ENCODE data around the gene PRR5.

DNA sequence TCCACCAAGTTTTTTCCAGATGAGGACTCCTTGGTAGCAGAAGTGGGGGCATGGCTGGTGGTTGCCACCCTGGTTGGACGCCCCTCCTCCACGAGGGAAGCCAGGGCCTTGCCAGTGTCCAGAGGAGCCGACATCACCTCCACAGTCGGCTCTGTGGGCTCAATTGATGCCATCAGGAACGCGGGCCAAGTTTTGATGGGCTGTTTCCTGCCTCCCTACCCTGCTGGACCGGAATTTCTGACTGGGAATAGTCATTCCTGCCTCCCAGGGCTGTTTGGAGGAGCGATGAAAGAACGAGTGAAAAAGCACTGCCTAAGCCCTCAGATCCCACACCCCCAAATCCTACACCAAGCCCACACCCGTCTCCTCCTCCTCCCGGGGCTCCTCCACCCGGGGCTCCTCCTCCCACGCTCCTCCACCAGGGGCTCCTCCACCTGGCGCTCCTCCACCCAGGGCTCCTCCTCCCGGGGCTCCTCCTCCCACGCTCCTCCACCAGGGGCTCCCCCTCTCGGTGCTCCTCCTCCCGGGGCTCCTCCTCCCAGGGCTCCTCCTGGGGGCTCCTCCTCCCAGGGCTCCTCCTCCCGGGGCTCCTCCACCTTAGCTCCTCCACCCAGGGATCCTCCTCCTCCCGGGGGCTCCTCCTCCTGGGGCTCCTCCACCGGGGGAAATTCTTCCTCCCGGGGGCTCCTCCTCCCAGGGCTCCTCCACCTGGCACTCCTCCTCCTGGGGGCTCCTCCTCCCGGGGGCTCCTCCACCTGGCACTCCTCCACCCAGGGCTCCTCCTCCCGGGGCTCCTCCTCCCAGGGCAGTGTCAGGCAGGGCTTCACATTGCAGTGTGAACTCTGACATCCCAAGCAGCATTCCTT lies 10.0 kb upstream of the PRR5 start:
- TF ChIP-seq, protein P1, sequence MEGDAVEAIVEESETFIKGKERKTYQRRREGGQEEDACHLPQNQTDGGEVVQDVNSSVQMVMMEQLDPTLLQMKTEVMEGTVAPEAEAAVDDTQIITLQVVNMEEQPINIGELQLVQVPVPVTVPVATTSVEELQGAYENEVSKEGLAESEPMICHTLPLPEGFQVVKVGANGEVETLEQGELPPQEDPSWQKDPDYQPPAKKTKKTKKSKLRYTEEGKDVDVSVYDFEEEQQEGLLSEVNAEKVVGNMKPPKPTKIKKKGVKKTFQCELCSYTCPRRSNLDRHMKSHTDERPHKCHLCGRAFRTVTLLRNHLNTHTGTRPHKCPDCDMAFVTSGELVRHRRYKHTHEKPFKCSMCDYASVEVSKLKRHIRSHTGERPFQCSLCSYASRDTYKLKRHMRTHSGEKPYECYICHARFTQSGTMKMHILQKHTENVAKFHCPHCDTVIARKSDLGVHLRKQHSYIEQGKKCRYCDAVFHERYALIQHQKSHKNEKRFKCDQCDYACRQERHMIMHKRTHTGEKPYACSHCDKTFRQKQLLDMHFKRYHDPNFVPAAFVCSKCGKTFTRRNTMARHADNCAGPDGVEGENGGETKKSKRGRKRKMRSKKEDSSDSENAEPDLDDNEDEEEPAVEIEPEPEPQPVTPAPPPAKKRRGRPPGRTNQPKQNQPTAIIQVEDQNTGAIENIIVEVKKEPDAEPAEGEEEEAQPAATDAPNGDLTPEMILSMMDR (IDR thresholded peaks at IDR 0.05 in 2 of 3, conservative IDR thresholded peaks at IDR 0.05 in 1 of 3; ENCODE audit: borderline replicate concordance in 1 of 3, insufficient read depth in 1 of 3, low read depth in 2 of 3, low read length in 2 of 3), result no peak
- no peak for TF ChIP-seq POLR2A (IDR thresholded peaks at IDR 0.05; ENCODE audit: borderline replicate concordance, extremely low read depth, insufficient read depth, insufficient read length)
- TF ChIP-seq POLR2AphosphoS5 (IDR thresholded peaks at IDR 0.05; ENCODE audit: low read depth, low read length), result no peak
- no peak for TF ChIP-seq EZH2 (IDR thresholded peaks at IDR 0.05)
- TF ChIP-seq CEBPB (IDR thresholded peaks at IDR 0.05; ENCODE audit: low read depth), result no peak
- no peak for TF ChIP-seq RAD21 (IDR thresholded peaks at IDR 0.05; ENCODE audit: low read depth)
- no peak for TF ChIP-seq EZH2phosphoT487 (IDR thresholded peaks at IDR 0.05; ENCODE audit: borderline replicate concordance)
- TF ChIP-seq, protein P2, sequence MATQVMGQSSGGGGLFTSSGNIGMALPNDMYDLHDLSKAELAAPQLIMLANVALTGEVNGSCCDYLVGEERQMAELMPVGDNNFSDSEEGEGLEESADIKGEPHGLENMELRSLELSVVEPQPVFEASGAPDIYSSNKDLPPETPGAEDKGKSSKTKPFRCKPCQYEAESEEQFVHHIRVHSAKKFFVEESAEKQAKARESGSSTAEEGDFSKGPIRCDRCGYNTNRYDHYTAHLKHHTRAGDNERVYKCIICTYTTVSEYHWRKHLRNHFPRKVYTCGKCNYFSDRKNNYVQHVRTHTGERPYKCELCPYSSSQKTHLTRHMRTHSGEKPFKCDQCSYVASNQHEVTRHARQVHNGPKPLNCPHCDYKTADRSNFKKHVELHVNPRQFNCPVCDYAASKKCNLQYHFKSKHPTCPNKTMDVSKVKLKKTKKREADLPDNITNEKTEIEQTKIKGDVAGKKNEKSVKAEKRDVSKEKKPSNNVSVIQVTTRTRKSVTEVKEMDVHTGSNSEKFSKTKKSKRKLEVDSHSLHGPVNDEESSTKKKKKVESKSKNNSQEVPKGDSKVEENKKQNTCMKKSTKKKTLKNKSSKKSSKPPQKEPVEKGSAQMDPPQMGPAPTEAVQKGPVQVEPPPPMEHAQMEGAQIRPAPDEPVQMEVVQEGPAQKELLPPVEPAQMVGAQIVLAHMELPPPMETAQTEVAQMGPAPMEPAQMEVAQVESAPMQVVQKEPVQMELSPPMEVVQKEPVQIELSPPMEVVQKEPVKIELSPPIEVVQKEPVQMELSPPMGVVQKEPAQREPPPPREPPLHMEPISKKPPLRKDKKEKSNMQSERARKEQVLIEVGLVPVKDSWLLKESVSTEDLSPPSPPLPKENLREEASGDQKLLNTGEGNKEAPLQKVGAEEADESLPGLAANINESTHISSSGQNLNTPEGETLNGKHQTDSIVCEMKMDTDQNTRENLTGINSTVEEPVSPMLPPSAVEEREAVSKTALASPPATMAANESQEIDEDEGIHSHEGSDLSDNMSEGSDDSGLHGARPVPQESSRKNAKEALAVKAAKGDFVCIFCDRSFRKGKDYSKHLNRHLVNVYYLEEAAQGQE (IDR thresholded peaks at IDR 0.05; ENCODE audit: low read depth), result no peak
- no peak for TF ChIP-seq ZFX (IDR thresholded peaks at IDR 0.05)
- TF ChIP-seq YY1 (IDR thresholded peaks at IDR 0.05; ENCODE audit: extremely low read depth, insufficient replicate concordance, low read depth, low read length), result no peak
- no peak for TF ChIP-seq SRF (IDR thresholded peaks at IDR 0.05; ENCODE audit: low read depth)
- no peak for TF ChIP-seq ELF1 (IDR thresholded peaks at IDR 0.05; ENCODE audit: borderline replicate concordance, low read depth)
